Astrocyte (in vitro differentiated cells and primary cell): ENCODE measurements around the gene MGST3. TPM values are rescaled to one million over a fixed set of nuclear protein-coding genes. Genes with fewer than 3 reads are reported as not detected.
"Not testable (repeated sequence)": the region's sequence is repeated elsewhere in the genome, so short reads cannot be mapped to it uniquely, and the experiment has no call there.

ENCODE experiments used
- DNase-seq: peaks from one replicate; pipeline ENCODE4 v3.0.0-alpha.2; 2010; ENCODE audit warnings: low read depth
- FAIRE-seq: peaks from 2 replicates; lab custom pipeline; 2011; peaks lifted over from hg19 to GRCh38; lab: Jason Lieb, UNC
- H2AFZ ChIP-seq: 2 replicates; pipeline ENCODE4 v1.6.0; 2012; ENCODE audit warnings: low read depth, low read length, inconsistent platforms
- H3K27ac ChIP-seq: 2 replicates; pipeline ENCODE4 v1.5.1; 2011; ENCODE audit warnings: low read depth, low read length, inconsistent platforms
- H3K27me3 ChIP-seq: 2 replicates; pipeline ENCODE4 v1.6.0; 2011; ENCODE audit warnings: low read length, inconsistent platforms; ENCODE audit not compliant: insufficient read depth
- H3K36me3 ChIP-seq: 2 replicates; pipeline ENCODE4 v1.5.1; 2011; ENCODE audit warnings: low read length, inconsistent platforms; ENCODE audit not compliant: insufficient read depth
- H3K4me1 ChIP-seq: 2 replicates; pipeline ENCODE4 v1.5.1; 2011; ENCODE audit warnings: low read length, inconsistent platforms; ENCODE audit not compliant: insufficient read depth
- H3K4me2 ChIP-seq: 2 replicates; pipeline ENCODE4 v1.6.0; 2012; ENCODE audit warnings: low read length, inconsistent platforms
- H3K4me3 ChIP-seq: 2 replicates; pipeline ENCODE4 v1.5.1; 2011; ENCODE audit warnings: low read depth, mild to moderate bottlenecking, low read length, inconsistent platforms; ENCODE audit not compliant: insufficient read depth
- H3K79me2 ChIP-seq: 2 replicates; pipeline ENCODE4 v1.6.0; 2012; ENCODE audit warnings: mild to moderate bottlenecking, low read length, inconsistent platforms; ENCODE audit not compliant: insufficient read depth
- H3K9ac ChIP-seq: 2 replicates; pipeline ENCODE4 v1.6.0; 2012; ENCODE audit warnings: mild to moderate bottlenecking, low read length, inconsistent platforms
- H3K9me3 ChIP-seq: 2 replicates; pipeline ENCODE4 v1.5.1; 2012; ENCODE audit warnings: low read depth, mild to moderate bottlenecking, low read length, inconsistent platforms; ENCODE audit not compliant: insufficient read depth
- H4K20me1 ChIP-seq: 2 replicates; pipeline ENCODE4 v1.6.0; 2012; ENCODE audit warnings: low read length, inconsistent platforms; ENCODE audit not compliant: insufficient read depth
- H3K27ac Mint-ChIP-seq: one replicate; pipeline ENCODE4 v1.8.0; 2021; ENCODE audit warnings: mild to moderate bottlenecking, mixed read lengths; ENCODE audit not compliant: unreplicated experiment
- H3K27me3 Mint-ChIP-seq: one replicate; pipeline ENCODE4 v1.8.0; 2021; ENCODE audit warnings: low read depth, mixed read lengths; ENCODE audit not compliant: unreplicated experiment
- H3K36me3 Mint-ChIP-seq: one replicate; pipeline ENCODE4 v1.8.0; 2021; ENCODE audit warnings: low read depth, mixed read lengths; ENCODE audit not compliant: unreplicated experiment
- H3K4me1 Mint-ChIP-seq: one replicate; pipeline ENCODE4 v1.8.0; 2021; ENCODE audit warnings: low read depth, mixed read lengths; ENCODE audit not compliant: unreplicated experiment
- H3K4me3 Mint-ChIP-seq: one replicate; pipeline ENCODE4 v1.8.0; 2021; ENCODE audit warnings: mild to moderate bottlenecking, moderate library complexity, mixed read lengths; ENCODE audit not compliant: unreplicated experiment
- H3K9me3 Mint-ChIP-seq: one replicate; pipeline ENCODE4 v1.8.0; 2021; ENCODE audit warnings: mild to moderate bottlenecking, mixed read lengths; ENCODE audit not compliant: unreplicated experiment
- EZH2 ChIP-seq: IDR thresholded peaks from 2 replicates; pipeline ENCODE4 v1.6.1; 2012; ENCODE audit warnings: mild to moderate bottlenecking, low read length, inconsistent platforms; ENCODE audit not compliant: insufficient read depth
- total RNA-seq: library from RNA; stranded (reverse); gene quantifications from 2 replicates; pipeline ENCODE4 v1.2.1, GENCODE V29; 2021
- TF ChIP-seq, protein P1 (sequence below): IDR thresholded peaks from 2 replicates; pipeline ENCODE4 v1.5.1; 2011; ENCODE audit warnings: low read depth, mild to moderate bottlenecking, inconsistent platforms, low read length, moderate library complexity; ENCODE audit not compliant: insufficient read depth

The MGST3 gene
- total RNA-seq, 1 donor from 2014 or later = 210 TPM

DNA sequence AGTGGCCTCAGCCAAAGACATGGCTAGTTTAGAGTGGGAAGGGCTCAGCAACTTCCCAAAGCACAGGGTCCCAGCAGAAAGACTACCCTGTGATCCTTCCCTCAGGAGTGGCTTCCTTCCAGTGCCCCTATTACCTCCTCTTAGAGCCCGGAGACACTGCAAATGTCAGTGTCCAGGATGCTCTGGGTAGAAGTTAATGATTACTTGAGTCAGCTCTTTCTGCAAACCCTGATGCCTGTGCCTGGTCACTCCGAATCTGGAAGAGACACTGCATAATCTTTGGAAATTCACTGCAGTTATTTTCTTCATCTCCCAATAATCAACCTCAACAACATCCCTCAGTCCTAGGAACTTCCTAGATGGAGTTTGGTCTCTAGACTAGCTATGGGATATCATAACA, 27.2 kb upstream of the MGST3 start:
- Mint-ChIP-seq H3K4me1 (no peaks in the 10 kb centered on the region), H3K4me3 (no peak overlapping the region), H3K27ac (no peak overlapping the region), H3K9me3 (no peaks in the 10 kb centered on the region), H3K27me3 (peaks cover 32% of the 10 kb centered on the region), H3K36me3 (no peaks in the 10 kb centered on the region)
- Histone ChIP-seq H3K79me2 (no peaks in the 10 kb centered on the region), H3K27me3 (peaks cover 9% of the 10 kb centered on the region), H3K4me2 (no peak overlapping the region), H3K9me3 (no peaks in the 10 kb centered on the region), H3K36me3 (no peaks in the 10 kb centered on the region), H3K4me1 (peaks cover 4% of the 10 kb centered on the region), H3K9ac (no peak overlapping the region), H3K27ac (no peak overlapping the region), H3K4me3 (no peak overlapping the region), H2AFZ (no peak overlapping the region), H4K20me1 (no peaks in the 10 kb centered on the region)
- no peak for TF ChIP-seq EZH2
- TF ChIP-seq, protein P1, sequence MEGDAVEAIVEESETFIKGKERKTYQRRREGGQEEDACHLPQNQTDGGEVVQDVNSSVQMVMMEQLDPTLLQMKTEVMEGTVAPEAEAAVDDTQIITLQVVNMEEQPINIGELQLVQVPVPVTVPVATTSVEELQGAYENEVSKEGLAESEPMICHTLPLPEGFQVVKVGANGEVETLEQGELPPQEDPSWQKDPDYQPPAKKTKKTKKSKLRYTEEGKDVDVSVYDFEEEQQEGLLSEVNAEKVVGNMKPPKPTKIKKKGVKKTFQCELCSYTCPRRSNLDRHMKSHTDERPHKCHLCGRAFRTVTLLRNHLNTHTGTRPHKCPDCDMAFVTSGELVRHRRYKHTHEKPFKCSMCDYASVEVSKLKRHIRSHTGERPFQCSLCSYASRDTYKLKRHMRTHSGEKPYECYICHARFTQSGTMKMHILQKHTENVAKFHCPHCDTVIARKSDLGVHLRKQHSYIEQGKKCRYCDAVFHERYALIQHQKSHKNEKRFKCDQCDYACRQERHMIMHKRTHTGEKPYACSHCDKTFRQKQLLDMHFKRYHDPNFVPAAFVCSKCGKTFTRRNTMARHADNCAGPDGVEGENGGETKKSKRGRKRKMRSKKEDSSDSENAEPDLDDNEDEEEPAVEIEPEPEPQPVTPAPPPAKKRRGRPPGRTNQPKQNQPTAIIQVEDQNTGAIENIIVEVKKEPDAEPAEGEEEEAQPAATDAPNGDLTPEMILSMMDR = no peak
- DNase-seq (no peak), FAIRE-seq (no peak)

- DNase-seq (no peak), FAIRE-seq (no peak)
- Histone ChIP-seq H3K9ac (no peak overlapping the region), H3K27ac (no peak overlapping the region), H3K4me2 (no peak overlapping the region), H3K4me3 (no peak overlapping the region), H3K79me2 (no peaks in the 10 kb centered on the region), H4K20me1 (no peaks in the 10 kb centered on the region), H3K4me1 (no peaks in the 10 kb centered on the region), H3K9me3 (no peaks in the 10 kb centered on the region), H2AFZ (no peak overlapping the region), H3K27me3 (peaks cover 9% of the 10 kb centered on the region), H3K36me3 (no peaks in the 10 kb centered on the region)
- Mint-ChIP-seq H3K4me1 (no peaks in the 10 kb centered on the region), H3K4me3 (no peak overlapping the region), H3K27me3 (peaks cover 33% of the 10 kb centered on the region), H3K36me3 (no peaks in the 10 kb centered on the region), H3K9me3 (no peaks in the 10 kb centered on the region), H3K27ac (no peak overlapping the region)
- TF ChIP-seq EZH2 = no peak
- TF ChIP-seq, protein P1 = no peak
Measured at GRCh38 chr1:165605246-165605645, 25.8 kb upstream of the MGST3 start.

GRCh38 chr1:165606676-165607075, 24.4 kb upstream of the MGST3 start:
- peaks cover 14% of the 10 kb centered on the region for H3K27me3 ChIP-seq
- not testable (repeated sequence) for H3K4me1 ChIP-seq, H3K36me3 ChIP-seq, DNase-seq, H3K79me2 ChIP-seq, H3K36me3 Mint-ChIP-seq, H2AFZ ChIP-seq, H3K4me3 Mint-ChIP-seq, H3K4me1 Mint-ChIP-seq, H3K9me3 ChIP-seq, H3K27ac Mint-ChIP-seq, H3K27ac ChIP-seq, H3K4me2 ChIP-seq, H3K4me3 ChIP-seq, H3K9me3 Mint-ChIP-seq, FAIRE-seq, H4K20me1 ChIP-seq, H3K9ac ChIP-seq
- H3K27me3 Mint-ChIP-seq = peaks cover 37% of the 10 kb centered on the region
